CD4-positive, alpha-beta T cell (primary cell): ENCODE measurements around the gene HSD17B4. TPM values are rescaled to one million over a fixed set of nuclear protein-coding genes. Genes with fewer than 3 reads are reported as not detected.
"Not testable (repeated sequence)": the region's sequence is repeated elsewhere in the genome, so short reads cannot be mapped to it uniquely, and the experiment has no call there.

ENCODE experiments used
- ATAC-seq: fragments of 200-7000 bp; cut with Tn5 transposase; one replicate; pipeline ENCODE4 v1.10.0; 2022; ENCODE audit warnings: mild to moderate bottlenecking; ENCODE audit not compliant: poor library complexity
- CTCF ChIA-PET: fragments of 350-600 bp; sonication (Branson Sonifier 250); formaldehyde crosslinking; loops from one replicate; lab custom pipeline; 2021; ENCODE audit warnings: antibody characterized with exemption, inconsistent platforms; lab: Charles Lee
- POLR2A ChIA-PET: fragments of 350-600 bp; sonication (Branson Sonifier 250); formaldehyde crosslinking; loops from one replicate; lab custom pipeline; 2021; ENCODE audit warnings: antibody characterized with exemption, inconsistent platforms; lab: Charles Lee
- DNase-seq, 14 experiments: peaks; one replicate each; pipeline ENCODE4 v3.0.0-alpha.2; 2013 to 2020; ENCODE audit warnings: mixed read lengths in 2 of 14
- H3K27ac ChIP-seq, 2 donors: one replicate each; pipeline versions ENCODE4 v1.5.1 to v1.7.0; 2013; ENCODE audit warnings: low read length in 2 of 2, low read depth in 1 of 2, mild to moderate bottlenecking in 1 of 2
- H3K27me3 ChIP-seq, 2 experiments: 1 replicate in 1 of 2; 2 replicates in 1 of 2; pipeline versions ENCODE4 v1.6.1 to v1.7.0; 2013; ENCODE audit warnings: low read length in 2 of 2, control low read depth in 1 of 2, mild to moderate bottlenecking in 1 of 2, moderate library complexity in 1 of 2; ENCODE audit not compliant: insufficient read depth in 2 of 2, control insufficient read depth in 1 of 2
- H3K36me3 ChIP-seq: one replicate; pipeline ENCODE4 v1.6.1; 2013; ENCODE audit warnings: low read length, control low read depth; ENCODE audit not compliant: insufficient read depth
- H3K4me1 ChIP-seq: one replicate; pipeline ENCODE4 v1.6.1; 2013; ENCODE audit warnings: low read length, control low read depth; ENCODE audit not compliant: insufficient read depth
- H3K4me3 ChIP-seq: one replicate; pipeline ENCODE4 v1.5.1; 2013; ENCODE audit warnings: mild to moderate bottlenecking, low read length, moderate library complexity
- H3K9me3 ChIP-seq, 2 experiments: 1 replicate in 1 of 2; 2 replicates in 1 of 2; pipeline versions ENCODE4 v1.6.1 to v1.7.0; 2013; ENCODE audit warnings: low read length in 2 of 2, mild to moderate bottlenecking in 2 of 2, control low read depth in 1 of 2, moderate library complexity in 1 of 2; ENCODE audit not compliant: control insufficient read depth in 1 of 2, insufficient read depth in 1 of 2
- H3K27ac Mint-ChIP-seq: one replicate; pipeline ENCODE4 v1.8.0; 2020; ENCODE audit warnings: mixed read lengths
- H3K27me3 Mint-ChIP-seq: one replicate; pipeline ENCODE4 v1.8.0; 2021; ENCODE audit warnings: mixed read lengths
- H3K36me3 Mint-ChIP-seq: one replicate; pipeline ENCODE4 v1.8.0; 2021; ENCODE audit warnings: low read depth, mixed read lengths
- H3K4me1 Mint-ChIP-seq: one replicate; pipeline ENCODE4 v1.8.0; 2021; ENCODE audit warnings: low read depth, mixed read lengths
- H3K4me3 Mint-ChIP-seq: one replicate; pipeline ENCODE4 v1.8.0; 2020; ENCODE audit warnings: mild to moderate bottlenecking, mixed read lengths
- H3K9me3 Mint-ChIP-seq: one replicate; pipeline ENCODE4 v1.8.0; 2020; ENCODE audit warnings: mixed read lengths
- CTCF ChIP-seq: fragments of 200-600 bp; IDR thresholded peaks from one replicate; pipeline ENCODE4 v1.8.0; 2022; ENCODE audit warnings: antibody characterized with exemption, mild to moderate bottlenecking
- intact Hi-C, 2 experiments: fragments of 100-400 bp; cut with DNase I in 1 of 2; cut with micrococcal nuclease in 1 of 2; formaldehyde crosslinking; loops; one replicate each; pipeline versions ENCODE4 v1.15.1 to v1.9.0; 2023 to 2025; cut with DNase I, micrococcal nuclease
- total RNA-seq, 174 experiments: library from RNA in 2 of 174; stranded (reverse) in 2 of 174; gene quantifications; one replicate each; pipeline ENCODE4 v1.2.3 and lab custom pipeline; 2021 to 2026

HSD17B4 gene
- total RNA-seq, 2 experiments from 2014 or later = 11.9 to 13.1 TPM

- CTCF ChIA-PET = no interaction called here
- H3K9me3 Mint-ChIP-seq = no peaks in the 10 kb centered on the region
- peaks cover 79% of the 10 kb centered on the region for H3K36me3 Mint-ChIP-seq
Observed at GRCh38 chr5:119476341-119476740, 24.0 kb downstream of the HSD17B4 start.

GRCh38 chr5:119478781-119479180 is 26.5 kb downstream of the HSD17B4 start:
- H3K4me1 Mint-ChIP-seq = no peaks in the 10 kb centered on the region
- H3K36me3 Mint-ChIP-seq = peaks cover 88% of the 10 kb centered on the region
- H3K9me3 ChIP-seq = no peaks in the 10 kb centered on the region
- H3K9me3 Mint-ChIP-seq = no peaks in the 10 kb centered on the region
- H3K4me3 ChIP-seq = no peak overlapping the region
- no peaks in the 10 kb centered on the region for H3K27me3 Mint-ChIP-seq
- POLR2A ChIA-PET = no interaction called here
- CTCF ChIA-PET = interaction anchor here (1.3 kb wide), 1 partner anchor 16 kb away, joined by 4 read pairs; no protein-coding TSS in a partner anchor
- H3K4me1 ChIP-seq = no peaks in the 10 kb centered on the region
- DNase-seq = no peak
- H3K27ac ChIP-seq = no peak overlapping the region
- no peaks in the 10 kb centered on the region for H3K27me3 ChIP-seq
- no peak for ATAC-seq
- H3K4me3 Mint-ChIP-seq = no peak overlapping the region
- peaks cover 56% of the 10 kb centered on the region for H3K36me3 ChIP-seq
- intact Hi-C loops = no loop called here
- no peak for TF ChIP-seq CTCF
- no peak overlapping the region for H3K27ac Mint-ChIP-seq

More at GRCh38 chr5:119476341-119476740, 24.0 kb downstream of the HSD17B4 start:
- Histone ChIP-seq H3K4me1 (no peaks in the 10 kb centered on the region), H3K27me3 (no peaks in the 10 kb centered on the region), H3K36me3 (peaks cover 46% of the 10 kb centered on the region), H3K9me3 (no peaks in the 10 kb centered on the region), H3K4me3 (no peak overlapping the region), H3K27ac (no peak overlapping the region)
- ATAC-seq (no peak), DNase-seq (no peak)
- intact Hi-C loops = no loop called here
- TF ChIP-seq CTCF = no peak
- Mint-ChIP-seq H3K27me3 (no peaks in the 10 kb centered on the region), H3K4me3 (no peak overlapping the region), H3K27ac (no peak overlapping the region), H3K4me1 (peaks cover 5% of the 10 kb centered on the region)
- POLR2A ChIA-PET = no interaction called here

GRCh38 chr5:119480629-119481028 is 28.3 kb downstream of the HSD17B4 start:
- peaks cover 95% of the 10 kb centered on the region for H3K36me3 Mint-ChIP-seq
- H3K27ac ChIP-seq, H3K9me3 Mint-ChIP-seq, POLR2A ChIA-PET, H3K4me1 ChIP-seq, H3K9me3 ChIP-seq, H3K27me3 Mint-ChIP-seq, CTCF ChIA-PET, H3K4me1 Mint-ChIP-seq, H3K27me3 ChIP-seq, H3K4me3 Mint-ChIP-seq, DNase-seq, H3K4me3 ChIP-seq, ATAC-seq, intact Hi-C loops, H3K27ac Mint-ChIP-seq: not testable (repeated sequence)
- peaks cover 60% of the 10 kb centered on the region for H3K36me3 ChIP-seq

- DNase-seq (no peak), ATAC-seq (no peak)
- Mint-ChIP-seq H3K27ac (no peak overlapping the region), H3K4me3 (no peak overlapping the region), H3K9me3 (no peaks in the 10 kb centered on the region), H3K27me3 (no peaks in the 10 kb centered on the region), H3K36me3 (peaks cover 87% of the 10 kb centered on the region), H3K4me1 (no peaks in the 10 kb centered on the region)
- Histone ChIP-seq H3K36me3 (peaks cover 50% of the 10 kb centered on the region), H3K9me3 (no peaks in the 10 kb centered on the region), H3K4me1 (no peaks in the 10 kb centered on the region), H3K27me3 (no peaks in the 10 kb centered on the region), H3K4me3 (no peak overlapping the region), H3K27ac (no peak overlapping the region)
- intact Hi-C loops = no loop called here
- TF ChIP-seq CTCF = no peak
- ChIA-PET POLR2A (no interaction called here), CTCF (interaction anchor here (1.0 kb wide), 1 partner anchor 10 kb away, joined by 3 read pairs; no protein-coding TSS in a partner anchor)
Observed at GRCh38 chr5:119483155-119483554, 30.9 kb downstream of the HSD17B4 start.
